RPMI8226 (cell line): Measurements from ENCODE around the gene NPIPA1.
"Not testable (repeated sequence)": the region's sequence is repeated elsewhere in the genome, so short reads cannot be mapped to it uniquely, and the experiment has no call there.

ENCODE experiments used
- DNase-seq: peaks from one replicate; pipeline ENCODE4 v3.0.0-alpha.2; 2015

NPIPA1 gene

DNA sequence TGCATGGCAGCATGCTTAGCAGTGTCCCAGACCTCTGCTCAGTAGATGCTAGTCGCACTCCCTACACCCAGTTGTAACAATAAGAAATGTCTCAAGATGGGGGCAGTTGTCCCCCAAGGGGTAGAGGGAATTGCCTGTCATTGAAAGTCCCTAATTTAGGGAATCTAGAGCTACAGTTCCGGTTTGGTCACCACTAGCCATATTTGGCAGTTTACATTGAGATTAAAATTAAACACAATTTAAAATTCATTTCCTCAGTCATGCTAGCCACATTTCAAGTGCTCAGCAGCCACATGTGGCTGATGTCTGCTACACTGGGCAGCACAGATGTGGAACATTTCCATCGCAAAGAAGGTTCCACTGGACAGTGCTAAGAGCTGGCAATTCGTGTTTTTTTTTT is 41.7 kb downstream of the NPIPA1 start:
- not testable (repeated sequence) for DNase-seq

GRCh38 chr16:14981234-14981633 is 44.0 kb downstream of the NPIPA1 start:
- not testable (repeated sequence) for DNase-seq

DNA sequence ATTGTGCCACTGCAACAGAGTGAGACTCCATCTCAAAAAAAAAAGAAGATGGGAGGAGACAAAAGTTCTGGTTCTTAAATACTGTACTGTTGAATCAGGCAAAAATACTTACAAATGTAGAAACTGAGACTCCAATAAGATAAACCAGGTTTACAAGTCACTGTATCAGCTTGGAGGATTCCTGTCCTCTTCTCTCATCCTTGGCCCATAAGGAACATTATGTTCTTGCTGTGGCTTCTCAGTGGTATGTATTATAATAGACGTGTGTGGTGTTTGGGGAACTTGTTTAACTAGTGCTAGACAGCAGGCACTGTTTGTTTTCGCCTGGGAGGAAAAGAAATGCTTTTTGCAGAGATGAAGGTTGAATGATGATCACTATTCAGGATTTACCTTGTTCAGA is 45.3 kb downstream of the NPIPA1 start:
- DNase-seq: not testable (repeated sequence)

GRCh38 chr16:14988092-14988491 is 50.8 kb downstream of the NPIPA1 start:
- not testable (repeated sequence) for DNase-seq

GRCh38 chr16:14988661-14989191 is 51.5 kb downstream of the NPIPA1 start:
- not testable (repeated sequence) for DNase-seq

DNA sequence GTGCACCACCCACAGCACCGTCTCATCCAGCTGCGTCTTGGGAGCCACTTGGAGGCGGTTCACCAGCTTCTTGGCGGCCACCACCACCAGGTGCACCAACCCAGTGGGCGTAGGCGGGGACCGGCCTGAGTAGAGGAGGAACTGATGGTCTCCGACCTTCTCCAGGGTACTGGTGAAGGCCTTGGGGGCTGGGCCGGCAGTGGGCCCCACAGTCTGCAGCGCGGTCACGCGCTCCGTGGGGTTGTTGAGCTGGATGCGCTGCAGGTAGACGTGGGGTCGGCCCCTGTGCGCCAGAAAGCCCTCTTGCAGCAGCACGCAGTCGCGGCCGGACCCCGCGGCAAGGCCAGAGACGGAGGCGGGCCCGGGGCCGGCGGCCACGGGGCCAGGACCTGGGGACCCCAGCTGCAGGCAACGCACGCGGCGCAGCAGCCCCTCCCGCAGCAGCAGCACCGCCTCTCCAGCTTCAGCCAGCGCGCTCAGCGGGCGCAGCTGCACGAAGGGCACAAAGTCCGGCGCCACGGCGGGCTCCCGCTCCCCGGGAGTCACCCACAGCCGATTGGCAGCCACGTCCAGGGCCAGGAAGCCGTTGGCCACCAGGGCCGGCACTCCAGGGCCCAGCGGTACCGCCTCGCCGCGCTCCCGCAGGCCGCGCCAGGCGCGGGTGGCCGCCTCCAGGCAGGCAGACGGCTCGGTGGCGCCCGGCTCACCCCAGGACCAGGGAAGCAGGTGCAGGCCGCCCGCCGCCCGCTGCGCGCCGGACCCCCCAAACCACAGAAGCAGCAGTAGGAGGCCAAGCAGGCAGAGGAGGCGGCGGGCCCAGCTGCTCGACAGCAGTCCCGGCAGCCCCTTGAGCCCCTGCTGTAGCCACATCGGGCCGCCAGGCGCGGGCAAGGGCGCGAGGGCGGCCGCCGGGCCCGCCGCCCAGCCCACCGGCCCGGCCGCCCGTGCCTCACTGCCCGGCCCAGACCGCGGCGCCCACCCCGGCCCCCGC is 52.3 kb downstream of the NPIPA1 start:
- not testable (repeated sequence) for DNase-seq

DNA sequence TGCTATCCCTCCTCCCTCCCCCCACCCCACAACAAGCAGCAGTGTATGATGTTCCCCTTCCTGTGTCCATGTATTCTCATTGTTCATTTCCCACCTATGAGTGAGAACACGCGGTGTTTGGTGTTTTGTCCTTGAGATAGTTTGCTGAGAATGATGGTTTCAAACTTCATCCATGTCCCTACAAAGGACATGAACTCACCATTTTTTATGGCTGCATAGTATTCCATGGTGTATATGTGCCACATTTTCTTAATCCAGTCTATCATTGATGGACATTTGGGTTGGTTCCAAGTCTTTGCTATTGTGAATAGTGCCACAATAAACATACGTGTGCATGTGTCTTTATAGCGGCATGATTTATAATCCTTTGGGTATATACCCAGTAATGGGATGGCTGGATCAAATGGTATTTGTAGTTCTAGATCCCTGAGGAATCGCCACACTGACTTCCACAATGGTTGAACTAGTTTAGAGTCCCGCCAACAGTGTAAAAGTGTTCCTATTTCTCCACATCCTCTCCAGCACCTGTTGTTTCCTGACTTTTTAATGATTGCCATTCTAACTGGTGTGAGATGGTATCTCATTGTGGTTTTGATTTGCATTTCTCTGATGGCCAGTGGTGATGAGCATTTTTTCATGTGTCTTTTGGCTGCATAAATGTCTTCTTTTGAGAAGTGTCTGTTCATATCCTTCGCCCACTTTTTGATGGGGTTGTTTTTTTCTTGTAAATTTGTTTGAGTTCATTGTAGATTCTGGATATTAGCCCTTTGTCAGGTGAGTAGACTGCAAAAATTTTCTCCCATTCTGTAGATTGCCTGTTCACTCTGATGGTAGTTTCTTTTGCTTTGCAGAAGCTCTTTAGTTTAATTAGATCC is 56.3 kb downstream of the NPIPA1 start:
- not testable (repeated sequence) for DNase-seq

- DNase-seq: not testable (repeated sequence)
Measured at GRCh38 chr16:14996702-14997101, 59.5 kb downstream of the NPIPA1 start.

DNA sequence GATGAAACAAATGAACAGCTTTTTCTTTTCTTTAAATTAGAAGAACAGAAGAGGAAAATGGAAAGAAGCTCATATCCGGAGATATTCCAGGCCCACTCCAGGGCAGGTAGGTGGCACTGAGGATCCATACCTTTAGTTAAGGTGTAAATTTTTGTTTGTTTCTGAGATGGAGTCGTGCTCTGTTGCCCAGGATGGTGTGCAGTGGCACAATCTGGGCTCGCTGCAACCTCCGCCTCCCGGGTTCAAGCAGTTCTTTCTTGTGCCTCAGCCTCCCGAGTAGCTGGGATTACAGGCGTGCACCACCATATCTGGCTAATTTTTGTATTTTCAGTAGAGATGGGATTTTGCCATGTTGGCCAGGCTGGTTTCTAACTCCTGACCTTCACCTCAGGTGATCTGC is 61.1 kb downstream of the NPIPA1 start:
- DNase-seq: not testable (repeated sequence)

DNA sequence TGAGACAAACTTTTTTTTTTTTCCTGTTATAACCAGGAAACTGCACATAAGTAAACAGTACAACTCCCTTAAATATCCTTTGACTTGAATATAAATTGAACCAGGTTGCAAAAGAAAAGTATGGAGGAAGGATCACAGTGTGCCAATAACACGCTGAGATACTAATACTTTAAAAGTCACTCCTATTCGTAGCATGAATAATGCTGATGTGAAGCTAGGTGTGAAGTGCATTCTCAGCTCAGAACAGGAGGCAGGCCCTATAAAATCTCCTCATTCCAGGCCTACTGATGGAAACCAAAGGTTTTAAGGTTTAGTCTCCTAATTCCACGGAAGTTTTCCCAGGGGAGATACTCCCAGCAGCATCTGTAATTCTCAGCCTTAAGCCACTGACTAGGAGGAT is 62.6 kb downstream of the NPIPA1 start:
- not testable (repeated sequence) for DNase-seq
